GM18867 (cell line): ENCODE results near the gene RRP7A.
"Not testable (repeated sequence)": the region's sequence is repeated elsewhere in the genome, so short reads cannot be mapped to it uniquely, and the experiment has no call there.

Source experiments
- ATAC-seq: cut with Tn5 transposase; IDR thresholded peaks from one replicate; pipeline ENCODE4 v1.9.1; 2021; ENCODE audit warnings: mild to moderate bottlenecking, moderate library complexity; ENCODE audit not compliant: unreplicated experiment

The RRP7A gene

GRCh38 chr22:42519525-42520401, at the start of gene RRP7A:
Gene RRP7A (minus strand): TSS chr22:42519796. CDS start chr22:42519786, 10 bp downstream.
- ATAC-seq: peak; percentile 78

- ATAC-seq: not testable (repeated sequence)
Observed at GRCh38 chr22:42567950-42568349, 48.4 kb upstream of the RRP7A start.

- no peak for ATAC-seq
Observed at GRCh38 chr22:42565956-42566355, 46.4 kb upstream of the RRP7A start.

GRCh38 chr22:42564699-42565098, 45.1 kb upstream of the RRP7A start:
- no peak for ATAC-seq

GRCh38 chr22:42563943-42564342, 44.3 kb upstream of the RRP7A start:
- not testable (repeated sequence) for ATAC-seq

GRCh38 chr22:42562684-42563083, 43.1 kb upstream of the RRP7A start:
- ATAC-seq: no peak

- no peak for ATAC-seq
Observed at GRCh38 chr22:42562279-42562678, 42.7 kb upstream of the RRP7A start.

- no peak for ATAC-seq
Observed at GRCh38 chr22:42561856-42562255, 42.3 kb upstream of the RRP7A start.

GRCh38 chr22:42560781-42561180, 41.2 kb upstream of the RRP7A start:
- no peak for ATAC-seq

GRCh38 chr22:42560381-42560780, 40.8 kb upstream of the RRP7A start:
- no peak for ATAC-seq

- peak; percentile 57 for ATAC-seq
Observed at GRCh38 chr22:42553475-42554361, 34.1 kb upstream of the RRP7A start, which contains the start of gene SERHL2. Gene SERHL2 (plus strand): TSS chr22:42553956. CDS start chr22:42554021, 65 bp downstream.

GRCh38 chr22:42552294-42552647, 32.7 kb upstream of the RRP7A start:
- ATAC-seq: not testable (repeated sequence)

GRCh38 chr22:42549331-42550060, 29.9 kb upstream of the RRP7A start:
- no peak for ATAC-seq

- ATAC-seq: no peak
Observed at GRCh38 chr22:42548597-42549330, 29.2 kb upstream of the RRP7A start.

GRCh38 chr22:42548126-42548525, 28.5 kb upstream of the RRP7A start:
- ATAC-seq: not testable (repeated sequence)

GRCh38 chr22:42547562-42547961, 28.0 kb upstream of the RRP7A start:
- ATAC-seq: no peak

- ATAC-seq: no peak
Observed at GRCh38 chr22:42544686-42545085, 25.1 kb upstream of the RRP7A start.

- not testable (repeated sequence) for ATAC-seq
Observed at GRCh38 chr22:42539236-42539771, 19.7 kb upstream of the RRP7A start.

GRCh38 chr22:42537199-42537831, 17.7 kb upstream of the RRP7A start:
- peak; percentile 52 for ATAC-seq
